HG03103 (cell line): ENCODE results near the gene POLDIP3.
"Not testable (repeated sequence)": the region's sequence is repeated elsewhere in the genome, so short reads cannot be mapped to it uniquely, and the experiment has no call there.

Experiments
- ATAC-seq: cut with Tn5 transposase; IDR thresholded peaks from one replicate; pipeline ENCODE4 v1.9.1; 2021; ENCODE audit warnings: low read depth; ENCODE audit not compliant: unreplicated experiment

The POLDIP3 gene

DNA sequence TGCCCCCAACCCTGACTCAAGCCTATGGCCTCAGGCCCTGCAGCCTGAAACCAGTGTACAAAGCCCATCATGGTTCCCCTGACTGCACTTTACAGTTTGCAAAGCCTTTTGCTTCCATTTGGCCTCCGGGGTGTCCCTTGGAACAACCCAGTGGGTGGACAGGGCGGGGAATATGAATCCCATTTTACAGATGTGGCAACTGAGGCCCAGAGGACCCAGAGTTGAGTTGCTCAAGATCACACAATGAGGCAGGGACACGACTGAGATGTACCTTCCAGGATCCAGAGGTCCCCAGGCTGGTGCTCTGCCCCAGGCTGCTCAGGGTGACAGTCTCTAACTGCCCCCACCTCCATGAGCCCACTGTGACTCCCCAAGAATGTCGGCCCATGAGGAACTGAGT, 5.4 kb upstream of the POLDIP3 start:
- ATAC-seq = no peak

- ATAC-seq = no peak
These were observed 4.8 kb upstream of the POLDIP3 start for GRCh38 chr22:42619261-42620063.

GRCh38 chr22:42617155-42617983, 2.7 kb upstream of the POLDIP3 start:
- no peak for ATAC-seq

- not testable (repeated sequence) for ATAC-seq
These were observed 1.1 kb upstream of the POLDIP3 start for GRCh38 chr22:42615860-42616175.

DNA sequence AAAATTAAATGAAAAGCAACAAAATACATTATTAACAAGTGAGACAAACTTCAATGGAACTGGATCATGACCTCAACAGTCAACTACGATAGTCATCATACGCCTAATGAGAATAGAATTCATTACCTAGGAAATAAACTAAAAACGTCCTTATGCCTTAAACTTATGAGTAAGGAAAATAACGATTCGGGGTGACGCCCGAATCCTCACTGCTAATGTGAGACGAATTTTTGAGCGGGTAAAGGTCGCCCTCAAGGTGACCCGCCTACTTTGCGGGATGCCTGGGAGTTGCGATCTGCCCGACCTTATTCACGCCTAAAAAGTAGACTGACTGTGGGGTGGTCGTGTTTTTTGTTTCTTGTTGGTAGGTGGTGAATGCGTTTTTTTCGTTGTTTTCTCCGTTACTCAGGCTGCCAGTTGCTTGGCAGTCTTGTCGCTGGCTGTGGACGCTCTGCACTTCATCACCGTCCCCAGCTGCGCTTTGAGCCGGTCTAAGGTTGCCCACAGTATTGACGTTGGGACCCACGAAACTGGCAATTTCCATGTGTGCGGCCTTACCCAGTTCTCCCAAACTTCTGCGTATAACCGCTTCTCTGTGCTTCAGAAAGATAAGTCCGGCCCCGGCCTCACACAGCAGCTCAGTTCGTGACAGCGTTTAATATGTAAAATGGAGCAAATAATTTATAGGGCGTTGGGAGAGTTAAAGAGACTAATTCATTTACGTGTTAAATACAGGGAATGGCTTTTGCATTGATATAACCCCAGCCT, 593 bp upstream of the POLDIP3 start:
- ATAC-seq = peak; percentile 41

GRCh38 chr22:42613872-42614301, 796 bp downstream of the POLDIP3 start:
- ATAC-seq = no peak

GRCh38 chr22:42612336-42612735, 2.3 kb downstream of the POLDIP3 start:
- ATAC-seq = no peak

GRCh38 chr22:42611051-42611450, 3.6 kb downstream of the POLDIP3 start:
- ATAC-seq = no peak

GRCh38 chr22:42610186-42610585, 4.5 kb downstream of the POLDIP3 start:
- no peak for ATAC-seq

GRCh38 chr22:42608823-42609361, 5.8 kb downstream of the POLDIP3 start:
- no peak for ATAC-seq

DNA sequence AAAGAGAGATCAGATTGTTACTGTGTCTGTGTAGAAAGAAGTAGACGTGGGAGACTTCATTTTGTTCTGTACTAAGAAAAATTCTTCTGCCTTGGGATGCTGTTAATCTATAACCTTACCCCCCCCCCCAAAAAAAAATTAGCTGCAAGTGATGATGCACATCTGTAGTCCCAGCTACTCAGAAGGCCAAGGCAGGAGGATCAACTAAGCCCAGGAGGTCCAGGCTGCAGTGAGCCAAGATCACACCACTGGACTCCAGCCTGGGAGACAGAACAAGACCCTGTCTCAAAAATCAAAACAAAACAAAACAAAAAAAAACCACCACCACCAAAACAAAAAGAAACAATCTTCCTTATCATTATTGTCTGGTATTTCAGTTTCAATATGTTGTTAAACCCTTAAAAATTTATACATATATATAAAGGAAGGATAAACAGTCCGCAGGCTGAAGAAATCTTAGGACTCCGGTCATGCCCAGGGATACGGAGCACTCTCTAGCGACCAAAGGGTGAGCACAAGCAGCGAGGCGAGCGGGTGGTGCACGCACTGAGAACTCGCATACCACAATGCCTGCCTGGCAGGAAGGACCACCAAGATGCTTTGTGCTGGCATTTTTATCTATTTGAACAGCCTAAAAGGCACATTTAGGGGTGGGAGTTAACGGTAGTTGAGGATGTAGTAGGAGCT, 6.4 kb downstream of the POLDIP3 start:
- no peak for ATAC-seq

DNA sequence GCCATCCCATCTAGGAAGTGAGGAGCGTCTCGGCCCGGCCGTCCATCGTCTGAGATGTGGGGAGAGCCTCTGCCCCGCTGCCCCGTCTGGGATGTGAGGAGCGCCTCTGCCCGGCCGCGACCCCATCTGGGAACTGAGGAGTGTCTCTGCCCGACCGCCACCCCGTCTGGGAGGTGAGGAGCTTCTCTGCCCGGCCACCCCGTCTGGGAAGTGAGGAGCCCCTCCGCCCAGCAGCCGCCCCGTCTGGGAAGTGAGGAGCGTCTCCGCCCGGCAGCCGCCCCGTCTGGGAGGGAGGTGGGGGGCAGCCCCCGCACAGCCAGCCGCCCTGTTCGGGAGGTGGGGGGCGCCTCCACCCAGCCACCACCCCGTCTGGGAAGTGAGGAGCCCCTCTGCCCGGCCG, 7.0 kb downstream of the POLDIP3 start:
- not testable (repeated sequence) for ATAC-seq

DNA sequence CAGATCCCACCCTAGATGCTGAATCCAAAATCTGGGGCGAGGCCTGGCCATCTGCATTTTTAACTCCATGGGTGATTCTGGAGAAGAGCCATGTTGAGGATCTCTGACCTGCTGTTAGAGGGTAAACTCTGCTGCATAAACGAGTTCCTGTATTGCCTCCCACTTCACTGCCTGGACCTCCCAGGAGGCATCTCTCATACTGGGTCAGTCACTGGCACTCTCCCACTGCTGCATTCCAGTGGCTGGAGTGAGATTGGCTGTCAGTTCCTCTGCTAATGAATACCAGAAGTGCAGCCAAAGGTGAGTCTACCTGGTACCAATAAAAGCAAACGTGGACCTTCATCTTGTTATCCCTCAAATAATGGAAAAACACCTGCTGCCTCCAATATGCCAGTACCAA, 10.3 kb downstream of the POLDIP3 start:
- ATAC-seq = no peak

DNA sequence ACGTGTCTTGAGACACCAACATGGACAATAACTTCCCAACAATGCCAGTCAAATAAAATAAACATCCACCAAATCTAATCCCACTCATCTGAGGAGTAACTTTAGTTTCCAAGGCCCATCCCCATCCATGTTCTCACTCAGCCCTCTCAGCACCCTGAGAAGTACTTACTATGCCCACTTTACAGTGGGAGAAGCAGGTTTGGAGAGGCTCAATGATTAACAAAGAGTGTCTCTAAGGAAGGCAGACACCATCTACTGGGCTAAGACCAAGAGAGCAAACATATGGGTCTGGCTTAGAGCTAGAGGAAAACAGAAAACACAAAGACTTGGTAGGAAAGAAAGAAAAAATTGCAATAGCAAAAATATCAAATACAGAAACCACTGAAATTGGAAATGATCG, 11.3 kb downstream of the POLDIP3 start:
- ATAC-seq = no peak

- no peak for ATAC-seq
These were observed 12.2 kb downstream of the POLDIP3 start for GRCh38 chr22:42602470-42602869.

- ATAC-seq = no peak
These were observed 12.7 kb downstream of the POLDIP3 start for GRCh38 chr22:42601879-42602465.

DNA sequence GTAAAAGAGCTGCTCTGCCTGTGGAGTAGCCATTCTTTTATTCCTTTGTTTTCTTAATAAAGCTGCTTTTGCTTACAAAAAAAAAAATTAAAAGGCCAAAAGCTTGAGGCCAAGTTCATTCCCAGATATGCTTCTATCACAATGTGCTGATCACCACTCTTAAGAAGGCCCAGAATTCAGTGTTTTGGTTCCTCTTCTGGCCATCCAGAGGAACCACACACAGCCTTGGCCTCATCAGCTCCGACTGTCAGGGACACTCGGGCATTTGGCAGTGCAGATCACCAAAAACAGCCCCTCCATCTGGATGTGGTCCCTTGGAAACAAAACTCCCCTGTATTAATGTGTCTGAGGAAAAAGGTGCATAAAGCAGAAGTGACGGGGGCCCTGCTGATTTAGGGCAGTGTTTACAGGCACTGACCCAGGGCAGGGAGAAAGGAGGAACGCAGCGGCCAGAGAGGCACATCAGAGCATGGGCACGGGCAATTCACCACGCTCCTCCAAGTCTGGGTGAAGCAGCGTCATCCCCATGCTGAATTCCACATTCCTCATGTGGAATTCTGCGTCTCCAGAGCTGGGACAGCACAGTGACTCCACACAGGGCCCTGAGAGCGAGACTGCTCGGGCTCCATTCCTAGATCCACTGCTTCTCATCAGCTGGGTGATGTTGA, 17.7 kb downstream of the POLDIP3 start:
- no peak for ATAC-seq

DNA sequence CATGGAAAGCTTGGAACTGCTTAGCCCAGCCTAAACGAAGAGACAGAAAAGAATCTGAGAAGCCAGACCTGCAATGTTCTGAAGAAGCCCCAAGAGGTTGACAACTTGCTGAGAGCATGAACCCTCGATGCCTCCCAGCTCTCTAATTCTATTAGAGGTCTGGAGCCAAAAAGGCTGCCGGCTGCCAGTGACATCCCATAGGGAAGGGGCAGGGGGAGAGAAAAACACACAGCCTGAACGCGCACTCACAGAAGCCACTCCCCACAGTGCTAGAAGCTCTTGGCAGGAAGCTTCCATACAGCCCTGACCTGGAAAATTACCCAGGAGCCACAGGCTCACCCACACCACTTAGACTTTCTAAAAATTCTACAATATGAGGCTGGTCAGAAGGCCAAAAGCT, 18.3 kb downstream of the POLDIP3 start:
- no peak for ATAC-seq

- no peak for ATAC-seq
These were observed 19.2 kb downstream of the POLDIP3 start for GRCh38 chr22:42595434-42595833.
